Smooth muscle cell (in vitro differentiated cells): ENCODE data around the gene SMARCD3. TPM values are rescaled to one million over a fixed set of nuclear protein-coding genes. Genes with fewer than 3 reads are reported as not detected.

Source experiments
- DNase-seq: peaks from one replicate; lab custom pipeline; 2025; ENCODE audit not compliant: unreplicated experiment; lab: John Stamatoyannopoulos, UW
- H2AFZ ChIP-seq: fragments of 200-600 bp; sonication (generic); 2 replicates; pipeline ENCODE4 v1.6.0; 2016; ENCODE audit warnings: antibody characterized with exemption, low read depth, mild to moderate bottlenecking
- H3F3A ChIP-seq: fragments of 200-600 bp; sonication (generic); 2 replicates; pipeline ENCODE4 v1.6.0; 2017; ENCODE audit warnings: antibody characterized with exemption, low read depth
- H3K27ac ChIP-seq: fragments of 200-600 bp; sonication (generic); 2 replicates; pipeline ENCODE4 v1.5.1; 2016; ENCODE audit warnings: low read depth, mild to moderate bottlenecking
- H3K27me3 ChIP-seq: fragments of 200-600 bp; sonication (generic); 2 replicates; pipeline ENCODE4 v1.6.1; 2016; ENCODE audit warnings: low read depth, mild to moderate bottlenecking
- H3K36me3 ChIP-seq: fragments of 200-600 bp; sonication (generic); 2 replicates; pipeline ENCODE4 v1.5.1; 2016; ENCODE audit warnings: low read depth
- H3K4me1 ChIP-seq: fragments of 200-600 bp; sonication (generic); 2 replicates; pipeline ENCODE4 v1.5.1; 2016; ENCODE audit warnings: low read depth
- H3K4me2 ChIP-seq: fragments of 200-600 bp; sonication (generic); 2 replicates; pipeline ENCODE4 v1.6.0; 2016; ENCODE audit warnings: mild to moderate bottlenecking
- H3K4me3 ChIP-seq: fragments of 200-600 bp; sonication (generic); 2 replicates; pipeline ENCODE4 v1.5.1; 2016; ENCODE audit warnings: mild to moderate bottlenecking
- H3K79me2 ChIP-seq: fragments of 200-600 bp; sonication (generic); 2 replicates; pipeline ENCODE4 v1.6.0; 2016; ENCODE audit warnings: low read depth, mild to moderate bottlenecking
- H3K9ac ChIP-seq: fragments of 200-600 bp; sonication (generic); 2 replicates; pipeline ENCODE4 v1.6.0; 2016; ENCODE audit warnings: low read depth
- H3K9me3 ChIP-seq: fragments of 200-600 bp; sonication (generic); replicated peaks from 2 replicates; pipeline ENCODE4 v1.5.1; 2016; ENCODE audit warnings: low read depth
- H4K20me1 ChIP-seq: fragments of 200-600 bp; sonication (generic); 2 replicates; pipeline ENCODE4 v1.6.0; 2016; ENCODE audit warnings: low read depth
- WGBS: methylation state at CpG from one replicate; pipeline ENCODE4 v1.1.7; 2016; ENCODE audit warnings: low lambda C conversion rate; 5-methylcytosine and 5-hydroxymethylcytosine counted together
- polyA plus RNA-seq: library from polyadenylated mRNA; unstranded; fragments of >200 nt; fragmentation: Nextera tagmentation; extraction: Ambion mirVana; gene quantifications from 2 replicates; pipeline ENCODE4 v1.2.1, GENCODE V29; 2016
- total RNA-seq: library from RNA; depleted of rRNA; stranded (reverse); fragments of >200 nt; gene quantifications from 2 replicates; pipeline ENCODE4 v1.2.3, GENCODE V29; 2014
- TF ChIP-seq, protein P1 (sequence below): fragments of 200-600 bp; sonication (generic); IDR thresholded peaks from 2 replicates; pipeline ENCODE4 v1.5.1; 2017; ENCODE audit warnings: borderline replicate concordance, mild to moderate bottlenecking, antibody characterized with exemption; ENCODE audit not compliant: insufficient read depth, poor library complexity, severe bottlenecking

The SMARCD3 gene
- total and polyA plus RNA-seq, 2 experiments from 2014 or later: 44.4 to 58.1 TPM

DNA sequence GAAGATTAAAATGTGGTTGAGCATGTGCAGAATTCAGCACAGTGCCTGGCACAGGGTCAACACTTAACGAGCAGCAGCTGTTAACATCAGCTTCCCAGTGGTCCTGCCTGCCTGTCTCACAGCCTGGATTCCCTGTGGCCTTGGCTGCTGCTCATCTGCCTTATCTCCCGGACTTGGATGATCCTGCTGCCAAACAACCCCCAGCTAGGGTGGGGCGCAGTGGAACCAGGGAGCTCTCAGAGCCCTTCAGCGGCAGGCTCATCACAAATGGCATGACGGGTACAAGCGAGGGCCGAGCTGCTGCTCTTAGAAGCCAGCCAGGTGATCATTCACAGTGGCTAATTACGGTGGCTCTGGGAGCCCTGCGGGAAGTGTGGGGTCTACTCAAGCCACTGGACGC, 13.0 kb upstream of the SMARCD3 start:
- H3K27me3 ChIP-seq: peaks cover 9% of the 10 kb centered on the region

DNA sequence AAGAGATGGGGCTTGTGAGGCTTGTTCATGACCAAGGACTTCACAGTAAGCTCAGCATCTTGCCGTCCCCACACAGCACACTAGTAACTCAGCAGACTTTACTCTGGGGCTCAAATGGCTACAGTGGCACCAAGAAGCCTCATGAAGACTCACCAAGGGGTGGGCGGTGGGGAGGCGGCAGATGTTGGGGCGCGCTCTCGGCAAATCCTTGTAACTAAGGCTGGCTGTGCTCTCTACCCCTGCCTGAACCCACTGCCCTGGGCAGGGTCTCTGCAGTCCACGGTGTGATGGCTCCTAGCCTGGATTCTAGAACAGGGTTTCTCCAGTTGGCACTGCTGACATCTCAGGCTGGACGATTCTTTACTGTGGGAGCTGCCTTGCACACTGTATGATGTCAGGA, 12.4 kb upstream of the SMARCD3 start:
- no peak for DNase-seq
- no peaks in the 10 kb centered on the region for H3K79me2 ChIP-seq
- no peak overlapping the region for H3K27ac ChIP-seq
- H3K9me3 ChIP-seq: no peaks in the 10 kb centered on the region
- H3K36me3 ChIP-seq: no peaks in the 10 kb centered on the region
- no peaks in the 10 kb centered on the region for H3K4me1 ChIP-seq
- 94% methylated on average over 8 of the region's 8 CpGs for WGBS
- H3K27me3 ChIP-seq: peaks cover 9% of the 10 kb centered on the region
- H2AFZ ChIP-seq: no peak overlapping the region
- TF ChIP-seq, protein P1, sequence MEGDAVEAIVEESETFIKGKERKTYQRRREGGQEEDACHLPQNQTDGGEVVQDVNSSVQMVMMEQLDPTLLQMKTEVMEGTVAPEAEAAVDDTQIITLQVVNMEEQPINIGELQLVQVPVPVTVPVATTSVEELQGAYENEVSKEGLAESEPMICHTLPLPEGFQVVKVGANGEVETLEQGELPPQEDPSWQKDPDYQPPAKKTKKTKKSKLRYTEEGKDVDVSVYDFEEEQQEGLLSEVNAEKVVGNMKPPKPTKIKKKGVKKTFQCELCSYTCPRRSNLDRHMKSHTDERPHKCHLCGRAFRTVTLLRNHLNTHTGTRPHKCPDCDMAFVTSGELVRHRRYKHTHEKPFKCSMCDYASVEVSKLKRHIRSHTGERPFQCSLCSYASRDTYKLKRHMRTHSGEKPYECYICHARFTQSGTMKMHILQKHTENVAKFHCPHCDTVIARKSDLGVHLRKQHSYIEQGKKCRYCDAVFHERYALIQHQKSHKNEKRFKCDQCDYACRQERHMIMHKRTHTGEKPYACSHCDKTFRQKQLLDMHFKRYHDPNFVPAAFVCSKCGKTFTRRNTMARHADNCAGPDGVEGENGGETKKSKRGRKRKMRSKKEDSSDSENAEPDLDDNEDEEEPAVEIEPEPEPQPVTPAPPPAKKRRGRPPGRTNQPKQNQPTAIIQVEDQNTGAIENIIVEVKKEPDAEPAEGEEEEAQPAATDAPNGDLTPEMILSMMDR: no peak
- H4K20me1 ChIP-seq: no peaks in the 10 kb centered on the region
- H3K4me2 ChIP-seq: no peak overlapping the region
- no peak overlapping the region for H3K4me3 ChIP-seq
- no peaks in the 10 kb centered on the region for H3F3A ChIP-seq
- no peak overlapping the region for H3K9ac ChIP-seq

More for the DNA sequence above, 13.0 kb upstream of the SMARCD3 start:
- Histone ChIP-seq H3K4me1 (no peaks in the 10 kb centered on the region), H4K20me1 (no peaks in the 10 kb centered on the region), H3K4me3 (no peak overlapping the region), H3K27ac (no peak overlapping the region), H3K79me2 (no peaks in the 10 kb centered on the region), H2AFZ (no peak overlapping the region), H3F3A (no peaks in the 10 kb centered on the region), H3K9me3 (no peaks in the 10 kb centered on the region), H3K9ac (no peak overlapping the region), H3K36me3 (no peaks in the 10 kb centered on the region), H3K4me2 (no peak overlapping the region)
- TF ChIP-seq, protein P1: no peak
- DNase-seq: no peak
- WGBS: 77% methylated on average over 10 of the region's 10 CpGs

DNA sequence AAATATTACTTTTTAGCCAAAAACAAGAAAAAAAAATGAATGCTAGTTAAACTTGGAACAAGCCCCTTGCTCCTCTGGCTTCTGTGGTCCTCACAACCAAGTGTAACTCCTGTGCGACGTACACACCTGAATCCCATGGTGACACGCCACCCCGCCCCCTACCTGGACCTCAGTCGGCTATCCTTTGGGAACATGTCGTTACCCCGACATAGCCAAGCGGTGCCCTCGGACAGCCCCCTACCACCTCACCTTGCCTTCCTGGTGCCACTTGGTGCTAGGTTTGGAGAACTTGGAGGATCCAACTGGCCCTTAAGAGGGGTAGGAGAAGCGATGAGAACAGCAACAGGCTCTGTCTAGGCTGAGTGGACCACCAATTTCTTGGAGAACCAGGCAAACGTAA, 12.0 kb upstream of the SMARCD3 start:
- Histone ChIP-seq H3K79me2 (no peaks in the 10 kb centered on the region), H4K20me1 (no peaks in the 10 kb centered on the region), H3K27me3 (peaks cover 9% of the 10 kb centered on the region), H3K36me3 (no peaks in the 10 kb centered on the region), H3F3A (no peaks in the 10 kb centered on the region), H3K4me1 (no peaks in the 10 kb centered on the region), H3K9ac (no peak overlapping the region), H3K9me3 (no peaks in the 10 kb centered on the region), H2AFZ (no peak overlapping the region), H3K4me2 (no peak overlapping the region), H3K27ac (no peak overlapping the region), H3K4me3 (no peak overlapping the region)
- TF ChIP-seq, protein P1: no peak
- WGBS: 94% methylated on average over 11 of the region's 11 CpGs
- no peak for DNase-seq

DNA sequence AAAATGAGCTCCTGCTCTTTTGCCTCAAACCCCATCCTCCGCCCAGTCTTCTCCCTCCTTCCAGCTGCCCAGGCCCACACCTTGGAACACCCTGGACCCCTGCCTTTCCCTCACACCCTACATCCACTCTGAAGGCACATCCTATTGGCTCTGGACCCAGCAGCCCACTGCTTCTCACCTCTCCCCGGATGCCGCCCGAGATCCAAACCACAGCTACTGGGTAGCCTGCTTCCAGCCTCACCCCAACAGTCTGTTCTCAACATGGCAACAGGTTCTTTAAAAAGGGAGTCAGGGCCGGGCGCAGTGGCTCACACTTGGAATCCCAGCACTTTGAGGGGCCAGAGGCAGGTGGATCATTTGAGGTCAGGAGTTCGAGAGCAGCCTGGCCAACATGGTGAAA, 9.5 kb upstream of the SMARCD3 start:
- H3K9ac ChIP-seq: no peak overlapping the region
- peaks cover 9% of the 10 kb centered on the region for H3K27me3 ChIP-seq
- no peaks in the 10 kb centered on the region for H3K79me2 ChIP-seq
- H3K27ac ChIP-seq: no peak overlapping the region
- peaks cover 6% of the 10 kb centered on the region for H3K4me1 ChIP-seq
- no peak overlapping the region for H3K4me2 ChIP-seq
- H2AFZ ChIP-seq: no peak overlapping the region
- 94% methylated on average over 7 of the region's 7 CpGs for WGBS
- TF ChIP-seq, protein P1: no peak
- H3K36me3 ChIP-seq: no peaks in the 10 kb centered on the region
- DNase-seq: no peak
- H3F3A ChIP-seq: no peaks in the 10 kb centered on the region
- no peak overlapping the region for H3K4me3 ChIP-seq
- no peaks in the 10 kb centered on the region for H4K20me1 ChIP-seq
- H3K9me3 ChIP-seq: no peaks in the 10 kb centered on the region
